ENCODE results near the gene CSMD2.

The CSMD2 gene

DNA sequence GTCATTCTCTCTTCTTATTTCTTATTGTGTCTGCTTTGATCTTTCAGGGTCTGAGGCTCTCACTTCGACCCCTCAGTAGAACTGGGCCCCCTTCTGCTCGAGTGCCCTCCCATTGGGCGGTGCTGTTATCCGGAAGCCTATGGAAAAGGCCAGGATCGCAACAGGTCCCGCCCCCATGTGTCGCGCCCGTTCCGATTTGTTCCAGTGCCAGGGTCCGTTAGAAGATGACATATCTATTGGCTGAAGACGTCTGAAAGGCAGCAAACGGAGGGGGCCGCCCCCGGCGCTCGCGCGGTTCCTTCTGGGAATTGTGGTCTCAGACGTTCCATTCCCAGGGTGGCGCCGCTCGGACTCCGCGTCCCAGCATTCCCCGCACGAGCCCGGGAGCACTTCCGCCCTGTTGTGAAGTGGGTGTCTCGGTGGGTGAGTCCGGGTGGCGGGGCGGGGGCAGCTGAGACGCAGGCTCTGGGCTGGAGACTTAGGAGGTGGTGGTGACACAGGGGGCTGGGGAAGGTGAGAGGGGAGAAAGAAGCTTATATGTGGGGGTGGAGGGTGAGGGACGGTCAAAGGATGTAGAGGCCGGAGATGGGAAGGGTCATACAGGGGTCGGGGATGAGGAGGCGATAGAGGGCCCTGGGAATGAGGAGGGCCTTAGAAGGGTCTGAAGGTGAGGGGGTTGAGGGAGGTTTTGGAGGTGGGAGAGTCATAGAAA lies 692.6 kb downstream of the CSMD2 start, which contains the start of gene ZSCAN20:
Gene ZSCAN20 (plus strand): TSS at position 377 of the 712 bp plus-strand sequence. CDS start 6,644 bp downstream, outside the sequence.
- H3K27ac ChIP-seq (ENCODE audit: low read length, poor library complexity, severe bottlenecking), result peak within 1 kb of the TSS; percentile 9
- no peaks in the 10 kb centered on the region for H3K27me3 ChIP-seq (ENCODE audit: control insufficient read depth in 1 of 2, insufficient read depth in 1 of 2, low read length in 2 of 2)
- H3K18ac ChIP-seq (ENCODE audit: low read depth in 1 of 2, low read length in 2 of 2), result peak within 1 kb of the TSS in 1 of 2 experiments; percentile 54
- peaks cover 15% of the 10 kb centered on the region for H3K4me1 ChIP-seq (ENCODE audit: control insufficient read depth, insufficient read depth, low read depth, low read length)
- H3K79me1 ChIP-seq (replicated peaks; ENCODE audit: low read length, poor library complexity, severe bottlenecking), result peaks cover 24% of the 10 kb centered on the region
- DNase-seq, result peak; percentile 99
- H2BK12ac ChIP-seq (ENCODE audit: low read length in 2 of 2), result no peak within 1 kb of the TSS
- no peaks in the 10 kb centered on the region for H3K9me3 ChIP-seq (ENCODE audit: control insufficient read depth, low read length)
- no peak within 1 kb of the TSS for H2BK5ac ChIP-seq (ENCODE audit: low read depth, low read length, poor library complexity, severe bottlenecking)
- peak within 1 kb of the TSS; percentile 60 for H3K4me2 ChIP-seq (ENCODE audit: low read length, poor library complexity, severe bottlenecking)
- peak within 1 kb of the TSS in 1 of 2 experiments; percentile 19 for H3K14ac ChIP-seq (ENCODE audit: low read length in 2 of 2)
- H3K36me3 ChIP-seq (ENCODE audit: control insufficient read depth in 1 of 2, insufficient read depth in 2 of 2, low read depth in 1 of 2, low read length in 2 of 2), result no peaks in the 10 kb centered on the region
- peak within 1 kb of the TSS; percentile 91 for H4K8ac ChIP-seq (ENCODE audit: low read length)
- H3K4me3 ChIP-seq (ENCODE audit: insufficient read depth in 1 of 2, low read depth in 1 of 2, low read length in 2 of 2), result peak within 1 kb of the TSS; percentile 63 to 91
- H2AK5ac ChIP-seq (ENCODE audit: low read length, severe bottlenecking), result no peak within 1 kb of the TSS
- H3K23ac ChIP-seq (ENCODE audit: low read length in 2 of 2), result no peak within 1 kb of the TSS
- peak within 1 kb of the TSS; percentile 96 for H3K9ac ChIP-seq (ENCODE audit: low read length)
- peak within 1 kb of the TSS; percentile 42 to 81 for H3K4ac ChIP-seq (ENCODE audit: low read depth in 1 of 2, low read length in 2 of 2)
- no peak within 1 kb of the TSS for H2BK120ac ChIP-seq (ENCODE audit: low read depth, low read length)
- no peak within 1 kb of the TSS for H2BK15ac ChIP-seq (ENCODE audit: low read depth, poor library complexity, severe bottlenecking)
- H4K91ac ChIP-seq (ENCODE audit: low read length), result peak within 1 kb of the TSS; percentile 23
- peak within 1 kb of the TSS; percentile 66 for H2AFZ ChIP-seq (ENCODE audit: low read depth, low read length)
- 2% methylated on average over 38 of the region's 38 CpGs for WGBS

DNA sequence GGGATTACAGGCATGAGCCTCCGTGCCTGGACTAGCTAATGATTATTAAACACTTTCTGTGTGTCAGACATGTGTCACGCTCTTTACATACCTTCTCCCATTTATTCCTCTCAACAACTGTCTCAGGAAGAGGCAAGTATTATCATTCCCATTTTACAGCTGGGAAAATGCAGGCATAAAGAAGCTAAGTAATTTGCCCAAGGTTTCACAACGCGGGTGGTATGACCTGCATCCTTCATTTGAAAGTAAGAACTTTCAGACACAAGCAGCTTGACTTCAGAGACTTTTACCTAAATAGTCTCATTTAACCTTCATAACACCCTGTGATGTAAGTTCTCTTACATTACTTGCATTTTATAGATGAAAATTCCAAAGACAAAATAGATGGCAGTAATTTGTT lies 693.6 kb downstream of the CSMD2 start:
- Histone ChIP-seq H3K23ac (ENCODE audit: low read length in 2 of 2) (no peak overlapping the region), H4K8ac (ENCODE audit: low read length) (no peak overlapping the region), H3K14ac (ENCODE audit: low read length in 2 of 2) (no peak overlapping the region), H2BK12ac (ENCODE audit: low read length in 2 of 2) (no peak overlapping the region), H2AFZ (ENCODE audit: low read depth, low read length) (no peak overlapping the region), H3K4me2 (ENCODE audit: low read length, poor library complexity, severe bottlenecking) (no peak overlapping the region), H3K36me3 (ENCODE audit: control insufficient read depth in 1 of 2, insufficient read depth in 2 of 2, low read depth in 1 of 2, low read length in 2 of 2) (no peaks in the 10 kb centered on the region), H3K4ac (ENCODE audit: low read depth in 1 of 2, low read length in 2 of 2) (peak overlapping the region in 1 of 2 experiments; percentile 29), H2BK15ac (ENCODE audit: low read depth, poor library complexity, severe bottlenecking) (peak overlapping the region; percentile 58), H3K18ac (ENCODE audit: low read depth in 1 of 2, low read length in 2 of 2) (no peak overlapping the region), H2BK5ac (ENCODE audit: low read depth, low read length, poor library complexity, severe bottlenecking) (no peak overlapping the region), H3K9ac (ENCODE audit: low read length) (peak overlapping the region; percentile 96), H3K9me3 (ENCODE audit: control insufficient read depth, low read length) (no peaks in the 10 kb centered on the region), H4K91ac (ENCODE audit: low read length) (no peak overlapping the region), H2AK5ac (ENCODE audit: low read length, severe bottlenecking) (no peak overlapping the region), H2BK120ac (ENCODE audit: low read depth, low read length) (no peak overlapping the region), H3K27ac (ENCODE audit: low read length, poor library complexity, severe bottlenecking) (no peak overlapping the region), H3K4me3 (ENCODE audit: insufficient read depth in 1 of 2, low read depth in 1 of 2, low read length in 2 of 2) (no peak overlapping the region), H3K4me1 (ENCODE audit: control insufficient read depth, insufficient read depth, low read depth, low read length) (peaks cover 15% of the 10 kb centered on the region), H3K27me3 (ENCODE audit: control insufficient read depth in 1 of 2, insufficient read depth in 1 of 2, low read length in 2 of 2) (no peaks in the 10 kb centered on the region), H3K79me1 (replicated peaks; ENCODE audit: low read length, poor library complexity, severe bottlenecking) (peaks cover 19% of the 10 kb centered on the region)
- WGBS, result 96% methylated on average over 4 of the region's 4 CpGs
- no peak for DNase-seq

DNA sequence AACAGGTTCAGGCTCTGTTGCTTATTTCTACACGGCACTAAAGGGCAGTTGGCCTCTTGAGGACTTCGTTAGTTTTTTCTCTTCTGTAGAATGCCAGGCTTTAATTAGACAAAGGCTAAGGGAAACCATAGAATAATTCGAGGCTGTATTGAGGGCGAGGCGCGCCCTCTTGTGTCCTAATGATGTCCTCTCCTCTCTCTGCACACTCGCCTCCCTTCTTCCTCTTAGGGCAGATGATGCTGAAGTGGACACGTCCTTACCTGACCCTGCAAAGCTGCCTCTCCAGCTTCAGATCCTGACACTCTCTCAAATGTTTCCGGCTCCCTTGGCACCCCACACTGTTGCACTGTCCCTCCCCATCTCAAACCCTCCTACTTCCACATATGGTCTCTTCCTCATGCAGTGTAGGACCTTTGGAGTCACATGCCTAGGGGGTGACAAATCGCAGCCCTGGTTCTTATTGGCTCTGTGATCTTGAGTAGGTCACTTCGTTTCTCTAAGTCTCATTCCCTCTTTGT lies 694.5 kb downstream of the CSMD2 start:
- Histone ChIP-seq H3K4me3 (ENCODE audit: insufficient read depth in 1 of 2, low read depth in 1 of 2, low read length in 2 of 2) (no peak overlapping the region), H2BK5ac (ENCODE audit: low read depth, low read length, poor library complexity, severe bottlenecking) (no peak overlapping the region), H4K91ac (ENCODE audit: low read length) (peak overlapping the region; percentile 52), H2AK5ac (ENCODE audit: low read length, severe bottlenecking) (no peak overlapping the region), H3K9me3 (ENCODE audit: control insufficient read depth, low read length) (no peaks in the 10 kb centered on the region), H4K8ac (ENCODE audit: low read length) (peak overlapping the region; percentile 74), H3K27ac (ENCODE audit: low read length, poor library complexity, severe bottlenecking) (peak overlapping the region; percentile 28), H3K36me3 (ENCODE audit: control insufficient read depth in 1 of 2, insufficient read depth in 2 of 2, low read depth in 1 of 2, low read length in 2 of 2) (no peaks in the 10 kb centered on the region), H2BK12ac (ENCODE audit: low read length in 2 of 2) (peak overlapping the region; percentile 20 to 85), H3K4me2 (ENCODE audit: low read length, poor library complexity, severe bottlenecking) (no peak overlapping the region), H3K27me3 (ENCODE audit: control insufficient read depth in 1 of 2, insufficient read depth in 1 of 2, low read length in 2 of 2) (no peaks in the 10 kb centered on the region), H2BK15ac (ENCODE audit: low read depth, poor library complexity, severe bottlenecking) (no peak overlapping the region), H3K9ac (ENCODE audit: low read length) (peak overlapping the region; percentile 96), H3K4ac (ENCODE audit: low read depth in 1 of 2, low read length in 2 of 2) (no peak overlapping the region), H3K4me1 (ENCODE audit: control insufficient read depth, insufficient read depth, low read depth, low read length) (peaks cover 15% of the 10 kb centered on the region), H3K79me1 (replicated peaks; ENCODE audit: low read length, poor library complexity, severe bottlenecking) (peaks cover 17% of the 10 kb centered on the region), H2AFZ (ENCODE audit: low read depth, low read length) (peak overlapping the region; percentile 60), H3K14ac (ENCODE audit: low read length in 2 of 2) (no peak overlapping the region), H3K23ac (ENCODE audit: low read length in 2 of 2) (no peak overlapping the region), H2BK120ac (ENCODE audit: low read depth, low read length) (no peak overlapping the region), H3K18ac (ENCODE audit: low read depth in 1 of 2, low read length in 2 of 2) (peak overlapping the region in 1 of 2 experiments; percentile 56)
- peak; percentile 92 for DNase-seq
- WGBS, result 1% methylated on average over 9 of the region's 11 CpGs

DNA sequence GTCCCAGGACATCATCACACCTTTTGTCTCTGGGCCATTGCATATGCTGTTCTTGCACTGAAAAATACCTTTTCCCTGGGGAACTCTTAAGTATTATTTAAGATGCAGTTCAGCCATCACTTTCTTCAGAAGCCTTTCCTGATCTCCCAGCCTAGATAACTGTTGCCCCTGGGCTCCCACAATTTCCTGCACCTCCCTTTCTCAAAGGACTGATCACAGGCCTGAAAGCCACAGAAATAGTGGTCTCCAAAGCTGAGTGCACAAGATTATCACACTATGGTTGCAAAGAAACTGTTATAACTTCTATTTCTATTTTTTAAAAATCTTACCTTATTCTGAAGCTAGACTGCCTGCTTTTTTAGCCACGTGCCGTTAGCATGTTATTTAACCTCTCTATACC lies 695.3 kb downstream of the CSMD2 start:
- no CpG with 5 or more reads among the region's 2 CpGs for WGBS
- H3K9ac ChIP-seq (ENCODE audit: low read length), result peak overlapping the region; percentile 54
- peaks cover 14% of the 10 kb centered on the region for H3K79me1 ChIP-seq (replicated peaks; ENCODE audit: low read length, poor library complexity, severe bottlenecking)
- no peak overlapping the region for H2BK5ac ChIP-seq (ENCODE audit: low read depth, low read length, poor library complexity, severe bottlenecking)
- H3K23ac ChIP-seq (ENCODE audit: low read length in 2 of 2), result no peak overlapping the region
- no peaks in the 10 kb centered on the region for H3K9me3 ChIP-seq (ENCODE audit: control insufficient read depth, low read length)
- H3K4me2 ChIP-seq (ENCODE audit: low read length, poor library complexity, severe bottlenecking), result no peak overlapping the region
- no peak overlapping the region for H3K4me3 ChIP-seq (ENCODE audit: insufficient read depth in 1 of 2, low read depth in 1 of 2, low read length in 2 of 2)
- no peak overlapping the region for H2BK12ac ChIP-seq (ENCODE audit: low read length in 2 of 2)
- H3K36me3 ChIP-seq (ENCODE audit: control insufficient read depth in 1 of 2, insufficient read depth in 2 of 2, low read depth in 1 of 2, low read length in 2 of 2), result no peaks in the 10 kb centered on the region
- no peak overlapping the region for H2BK15ac ChIP-seq (ENCODE audit: low read depth, poor library complexity, severe bottlenecking)
- no peaks in the 10 kb centered on the region for H3K27me3 ChIP-seq (ENCODE audit: control insufficient read depth in 1 of 2, insufficient read depth in 1 of 2, low read length in 2 of 2)
- no peak for DNase-seq
- H4K8ac ChIP-seq (ENCODE audit: low read length), result no peak overlapping the region
- no peak overlapping the region for H2BK120ac ChIP-seq (ENCODE audit: low read depth, low read length)
- no peak overlapping the region for H2AFZ ChIP-seq (ENCODE audit: low read depth, low read length)
- peaks cover 15% of the 10 kb centered on the region for H3K4me1 ChIP-seq (ENCODE audit: control insufficient read depth, insufficient read depth, low read depth, low read length)
- H3K14ac ChIP-seq (ENCODE audit: low read length in 2 of 2), result no peak overlapping the region
- no peak overlapping the region for H4K91ac ChIP-seq (ENCODE audit: low read length)
- no peak overlapping the region for H3K4ac ChIP-seq (ENCODE audit: low read depth in 1 of 2, low read length in 2 of 2)
- H2AK5ac ChIP-seq (ENCODE audit: low read length, severe bottlenecking), result no peak overlapping the region
- H3K27ac ChIP-seq (ENCODE audit: low read length, poor library complexity, severe bottlenecking), result no peak overlapping the region
- H3K18ac ChIP-seq (ENCODE audit: low read depth in 1 of 2, low read length in 2 of 2), result no peak overlapping the region
